ENCODE data around the gene PARD3. TPM values are rescaled to one million over a fixed set of nuclear protein-coding genes. Genes with fewer than 3 reads are reported as not detected.

The PARD3 gene
- total RNA-seq, 1 donor from 2014 or later, result 20.6 TPM

DNA sequence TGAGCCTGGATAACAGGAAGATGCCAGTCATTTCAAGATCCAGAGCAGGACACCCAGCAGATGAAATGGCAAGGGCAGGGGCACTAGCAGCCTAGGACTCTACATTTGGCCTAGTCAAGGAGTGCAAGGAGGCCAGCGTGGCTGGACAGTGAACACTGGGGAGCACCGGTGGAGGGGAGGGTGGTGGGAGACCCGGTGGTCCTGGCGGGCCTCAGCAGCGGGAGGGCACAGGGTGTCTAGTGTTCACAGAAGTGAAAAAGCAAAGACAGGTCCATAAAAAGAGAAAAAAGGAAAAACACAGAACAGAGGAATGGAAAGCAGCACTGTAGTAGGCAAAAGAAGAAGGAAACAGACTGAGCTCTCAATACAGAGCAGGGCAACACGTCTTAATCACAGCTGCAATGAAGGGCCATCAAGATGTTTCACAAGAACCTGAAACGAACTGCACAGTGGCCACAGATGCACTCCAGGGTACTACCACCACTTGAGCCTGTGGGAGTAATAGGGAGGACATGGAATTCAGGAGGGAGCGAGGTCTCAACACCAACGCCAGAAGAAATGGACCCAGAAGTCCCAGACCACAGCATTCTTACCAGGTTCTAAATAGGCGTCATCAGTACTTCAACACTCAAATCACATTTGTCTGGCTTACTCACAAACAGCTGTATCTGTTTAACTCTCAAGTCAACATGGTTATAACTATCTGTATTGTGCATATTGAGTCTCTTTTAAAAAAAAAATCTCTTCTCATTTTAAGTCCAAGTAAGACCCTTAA lies 573.7 kb downstream of the PARD3 start:
- DNase-seq, result no peak

DNA sequence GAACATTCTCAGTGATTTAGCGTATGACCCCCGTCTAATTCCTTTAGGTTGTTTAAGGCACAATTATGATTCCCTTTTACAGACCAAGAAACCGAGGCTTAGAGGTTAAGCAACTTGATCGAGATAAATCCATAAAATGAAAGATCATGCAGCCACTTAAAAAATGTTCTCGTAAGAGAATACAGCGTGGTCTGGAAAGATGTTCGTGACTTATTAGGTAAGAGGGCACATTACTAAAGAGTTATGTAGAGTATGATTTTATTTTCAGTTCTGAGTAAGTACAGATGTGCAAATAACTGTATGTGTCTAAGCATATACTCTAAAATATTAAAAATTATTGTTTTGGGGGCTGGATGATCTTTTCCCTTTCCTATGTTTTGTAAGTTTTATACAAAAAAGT lies 575.1 kb downstream of the PARD3 start:
- DNase-seq, result no peak

- no peak for DNase-seq
Measured at GRCh38 chr10:34237898-34238455, 577.1 kb downstream of the PARD3 start.

DNA sequence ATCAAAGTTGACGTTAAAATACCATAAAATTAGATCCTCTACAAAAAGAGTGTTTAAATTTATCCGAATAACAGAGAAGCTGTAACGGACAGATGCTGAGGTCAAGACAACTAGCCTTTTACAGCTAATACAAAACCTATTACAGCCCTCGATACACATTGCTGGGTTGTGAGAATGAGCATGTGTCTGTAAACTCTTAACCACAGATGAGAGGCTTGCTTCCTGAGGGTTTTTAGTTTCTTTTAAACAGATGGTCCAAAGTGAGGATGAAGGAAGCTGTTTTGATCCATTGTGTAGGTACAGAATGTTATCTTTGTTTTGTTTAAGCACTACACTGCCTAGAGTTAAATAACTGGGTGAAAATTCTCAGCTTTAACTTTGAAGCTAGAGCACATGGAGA lies 578.2 kb downstream of the PARD3 start:
- no peak for DNase-seq

GRCh38 chr10:34235164-34235832 lies 579.8 kb downstream of the PARD3 start:
- DNase-seq, result no peak

- DNase-seq, result no peak
Measured at GRCh38 chr10:34232481-34232880, 582.6 kb downstream of the PARD3 start.

- no peak for DNase-seq
Measured at GRCh38 chr10:34231441-34232180, 583.5 kb downstream of the PARD3 start.

DNA sequence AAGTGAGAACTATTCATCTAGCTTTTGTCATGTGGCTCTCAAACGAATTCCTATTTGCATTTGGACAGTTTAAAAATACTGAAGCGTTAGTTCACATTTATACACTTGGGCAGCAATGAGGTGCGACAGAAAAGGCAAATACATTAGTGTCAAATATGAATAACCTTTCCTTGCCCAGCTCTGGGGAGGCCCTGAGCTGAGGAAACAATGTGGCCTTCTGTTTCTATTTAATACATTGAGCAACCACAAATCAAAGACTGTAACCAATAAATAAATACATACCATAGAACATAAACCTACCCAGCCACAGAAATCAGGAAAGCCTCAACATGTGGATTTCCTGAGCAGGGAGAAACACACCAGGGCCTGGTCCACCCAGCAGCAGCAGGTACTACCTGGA lies 585.2 kb downstream of the PARD3 start:
- DNase-seq, result no peak

GRCh38 chr10:34228066-34228465 lies 587.0 kb downstream of the PARD3 start:
- no peak for DNase-seq

GRCh38 chr10:34224639-34225038 lies 590.5 kb downstream of the PARD3 start:
- no peak for DNase-seq

- DNase-seq, result no peak
Measured at GRCh38 chr10:34223658-34224057, 591.4 kb downstream of the PARD3 start.

DNA sequence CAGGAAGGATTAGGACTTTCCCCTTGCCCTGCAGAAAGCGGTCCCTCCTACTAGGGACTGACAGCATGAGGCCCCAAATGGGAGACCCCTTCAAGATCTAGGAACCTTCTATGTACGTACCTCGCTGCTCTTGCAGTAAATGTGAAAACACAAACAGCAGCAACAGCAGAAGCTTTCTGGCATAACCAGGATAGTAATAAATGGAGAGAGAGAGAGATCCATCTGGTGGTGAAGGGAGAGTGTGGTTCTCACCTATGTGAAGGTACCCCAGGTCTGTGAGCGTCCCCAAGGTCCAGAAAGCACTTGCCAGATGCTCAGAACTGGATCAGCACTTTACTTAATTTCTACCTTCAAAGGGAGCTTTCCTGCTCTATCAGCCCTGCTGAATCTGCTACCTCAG lies 592.7 kb downstream of the PARD3 start:
- DNase-seq, result no peak

- DNase-seq, result no peak
Measured at GRCh38 chr10:34219753-34220548, 595.1 kb downstream of the PARD3 start.

GRCh38 chr10:34217524-34217923 lies 597.6 kb downstream of the PARD3 start:
- no peak for DNase-seq

DNA sequence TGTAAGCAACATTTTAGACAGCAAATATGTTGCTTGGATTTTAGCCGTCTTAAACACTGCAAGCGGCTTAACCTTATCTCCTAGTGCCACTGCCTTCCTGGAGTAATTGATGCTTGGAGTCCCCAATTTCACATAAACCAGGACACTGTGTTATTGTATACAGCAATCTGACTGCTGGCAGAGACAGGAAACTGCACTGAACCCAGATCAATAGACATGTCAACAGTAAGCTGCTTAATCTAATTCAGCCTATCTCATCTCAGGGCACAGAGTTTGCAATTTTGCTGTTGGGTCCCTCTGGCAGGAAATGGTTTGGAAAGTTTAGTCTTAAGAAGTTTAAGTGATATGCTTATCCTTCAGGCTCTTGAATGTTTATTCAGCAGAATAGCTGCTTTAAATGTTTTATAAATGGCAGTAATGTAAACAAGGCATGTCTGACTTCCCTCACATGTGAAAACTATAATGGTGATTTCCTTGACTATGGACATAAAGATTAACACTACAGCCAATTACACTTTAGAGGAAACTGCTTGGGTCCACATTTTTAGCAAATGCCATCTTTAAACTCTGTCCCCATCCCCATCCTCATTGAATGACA lies 598.6 kb downstream of the PARD3 start:
- no peak for DNase-seq

DNA sequence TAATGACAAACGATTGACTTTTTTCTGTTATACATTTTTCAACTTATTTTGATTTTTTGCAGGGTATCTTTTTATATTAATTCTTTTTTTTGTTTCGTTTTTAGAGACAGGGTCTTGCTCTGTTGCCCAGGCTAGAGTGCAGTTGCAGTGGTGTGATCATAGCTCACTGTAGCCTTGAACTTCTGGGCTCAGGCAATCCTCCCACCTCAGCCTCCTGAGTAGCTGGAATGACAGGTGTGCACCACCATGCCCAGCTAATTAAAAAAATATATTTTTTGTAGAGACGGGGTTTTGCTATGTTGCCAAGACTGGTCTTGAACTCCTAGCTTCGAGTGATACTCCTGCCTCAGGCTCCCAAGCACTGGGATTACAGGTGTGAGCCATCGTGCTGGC lies 601.3 kb downstream of the PARD3 start:
- DNase-seq, result no peak

GRCh38 chr10:34213193-34213804 lies 601.8 kb downstream of the PARD3 start:
- DNase-seq, result no peak

DNA sequence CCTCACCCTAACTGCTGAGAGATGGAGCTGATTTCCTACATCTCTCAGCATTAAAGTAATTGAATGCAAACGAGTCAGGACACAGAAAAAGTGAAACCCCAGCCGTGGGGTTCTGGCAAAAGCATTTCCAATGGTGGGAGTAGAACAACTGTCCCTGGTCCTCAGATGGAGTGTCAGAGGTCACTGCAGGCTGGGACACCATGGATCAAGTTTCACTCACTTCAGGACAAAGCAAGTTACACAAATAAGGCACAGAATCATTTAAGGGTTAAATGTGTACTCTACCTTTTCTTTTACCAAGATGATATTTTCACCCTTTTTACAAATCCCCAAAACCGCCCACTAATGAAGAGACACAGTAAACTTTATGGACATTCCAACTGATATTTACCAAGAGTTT lies 607.8 kb downstream of the PARD3 start:
- no peak for DNase-seq

DNA sequence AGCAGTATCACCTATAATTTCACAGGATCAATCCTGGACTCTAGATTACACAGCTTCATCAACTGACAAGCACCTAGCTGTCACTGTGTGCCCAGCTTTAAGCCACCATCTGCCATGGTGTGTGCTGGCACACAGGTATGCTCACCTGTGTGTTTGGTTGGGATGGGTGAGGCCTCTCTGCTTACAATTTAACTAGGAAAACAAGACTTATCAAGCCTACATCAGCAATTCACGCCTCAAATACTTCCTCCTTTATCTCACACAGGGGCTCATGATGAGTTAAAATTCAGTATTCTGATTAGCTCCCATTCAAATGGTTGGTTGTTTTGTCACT lies 608.2 kb downstream of the PARD3 start:
- no peak for DNase-seq

DNA sequence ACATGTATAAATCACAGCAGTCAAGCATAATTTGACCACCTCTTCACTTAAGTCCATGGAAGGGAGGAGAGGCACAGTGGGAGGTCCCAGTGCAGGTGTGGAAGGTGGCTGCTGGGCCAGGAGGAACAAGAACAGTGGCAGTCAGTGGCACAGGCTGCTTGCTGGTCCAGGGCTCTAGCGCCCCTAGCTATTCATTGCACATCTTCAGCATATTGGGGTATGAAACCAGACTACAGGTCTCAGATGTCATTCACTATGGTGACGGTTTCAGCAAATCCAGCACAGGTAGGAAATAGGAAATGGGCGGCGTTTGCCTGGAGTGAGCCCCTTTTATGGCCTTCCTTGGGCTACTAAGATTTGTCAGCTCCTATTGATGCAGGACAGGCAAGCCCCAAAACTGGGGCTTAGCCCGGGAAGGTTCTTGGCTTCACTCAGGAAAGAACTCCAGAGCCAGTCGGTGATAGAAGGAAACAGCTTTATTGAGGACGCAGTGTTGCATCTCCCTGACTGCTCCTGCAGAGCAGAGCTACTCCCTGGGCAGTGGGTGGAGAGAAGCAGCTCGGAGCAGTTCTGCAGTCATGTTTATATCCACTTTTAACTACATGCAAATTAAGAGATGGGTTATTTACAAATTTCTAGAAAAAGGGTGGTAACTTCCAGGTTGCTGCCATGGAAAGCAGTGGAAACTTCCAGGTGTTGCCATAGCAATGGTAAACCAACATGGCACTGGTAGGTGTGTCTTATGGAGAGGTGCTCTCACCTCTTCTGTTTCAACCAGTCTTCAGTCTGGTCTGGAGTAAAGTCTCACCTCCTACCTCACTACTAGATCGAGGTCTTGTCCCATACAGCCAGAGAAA lies 608.8 kb downstream of the PARD3 start:
- DNase-seq, result no peak

GRCh38 chr10:34205452-34205851 lies 609.6 kb downstream of the PARD3 start:
- DNase-seq, result no peak

Measured in occipital lobe (tissue), 2 donors.